Neural crest cell (in vitro differentiated cells): ENCODE measurements around the gene ARIH1. TPM values are rescaled to one million over a fixed set of nuclear protein-coding genes. Genes with fewer than 3 reads are reported as not detected.
"Not testable (repeated sequence)": the region's sequence is repeated elsewhere in the genome, so short reads cannot be mapped to it uniquely, and the experiment has no call there.

Experiments
- DNase-seq: peaks from one replicate; pipeline ENCODE4 v3.0.0; 2021; ENCODE audit warnings: low read depth, mixed read lengths, low spot score
- H3K27ac Mint-ChIP-seq: one replicate; pipeline ENCODE4 v1.8.0; 2021; ENCODE audit warnings: mild to moderate bottlenecking, mixed read lengths; ENCODE audit not compliant: unreplicated experiment
- H3K27me3 Mint-ChIP-seq: 2 replicates; pipeline ENCODE4 v1.8.0; 2021; ENCODE audit warnings: low read depth, mild to moderate bottlenecking, mixed read lengths
- H3K36me3 Mint-ChIP-seq: 2 replicates; pipeline ENCODE4 v1.8.0; 2021; ENCODE audit warnings: low read depth, mild to moderate bottlenecking, mixed read lengths
- H3K4me1 Mint-ChIP-seq: 2 replicates; pipeline ENCODE4 v1.8.0; 2021; ENCODE audit warnings: mixed read lengths
- H3K4me3 Mint-ChIP-seq: one replicate; pipeline ENCODE4 v1.8.0; 2021; ENCODE audit warnings: mild to moderate bottlenecking, mixed read lengths
- H3K9me3 Mint-ChIP-seq: 2 replicates; pipeline ENCODE4 v1.8.0; 2021; ENCODE audit warnings: mixed read lengths
- CTCF ChIP-seq: fragments of 200-600 bp; sonication (generic); conservative IDR thresholded peaks from 2 replicates; pipeline ENCODE4 v1.5.0; 2021; ENCODE audit warnings: antibody characterized with exemption, mild to moderate bottlenecking
- total RNA-seq: library from RNA; stranded (reverse); gene quantifications from 2 replicates; pipeline ENCODE4 v1.2.1, GENCODE V29; 2021

ARIH1 gene
- total RNA-seq, 1 donor from 2014 or later: 146 TPM

DNA sequence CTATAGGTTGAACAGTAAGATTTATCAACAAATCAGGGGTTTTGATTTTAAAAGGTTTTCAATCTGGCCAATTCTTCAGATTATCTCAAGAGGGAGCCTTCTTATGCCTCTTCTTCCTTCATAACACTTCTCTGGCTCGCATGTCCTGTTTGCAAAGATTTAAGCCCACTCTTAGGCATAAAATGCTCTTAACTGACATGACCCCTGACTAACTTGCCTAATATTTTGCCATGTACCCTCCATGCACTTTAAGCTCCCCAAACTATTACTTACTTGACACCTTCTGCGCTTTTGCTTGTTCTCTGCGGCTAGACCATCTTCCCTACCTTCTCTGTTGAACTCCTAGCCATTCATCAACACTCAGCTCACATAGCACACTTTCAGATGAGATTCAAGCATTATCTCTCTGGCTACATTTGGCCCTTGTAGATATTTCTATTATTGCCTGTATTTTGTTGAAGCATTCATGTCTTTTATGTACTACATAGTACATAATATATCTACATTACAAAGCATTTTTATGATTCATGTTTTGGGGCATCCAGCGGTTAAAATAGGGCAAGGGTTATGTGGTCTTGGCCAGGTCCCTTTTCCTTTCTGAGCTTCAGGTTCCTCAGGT lies 1.0 kb upstream of the ARIH1 start:
- peaks cover 38% of the 10 kb centered on the region for H3K4me1 Mint-ChIP-seq
- H3K27me3 Mint-ChIP-seq: no peaks in the 10 kb centered on the region
- peak overlapping the region; percentile 97 for H3K4me3 Mint-ChIP-seq
- DNase-seq: no peak
- TF ChIP-seq CTCF: peak; percentile 31
- H3K36me3 Mint-ChIP-seq: peaks cover 6% of the 10 kb centered on the region
- H3K9me3 Mint-ChIP-seq: no peaks in the 10 kb centered on the region
- peak overlapping the region; percentile 100 for H3K27ac Mint-ChIP-seq

- no peak for TF ChIP-seq CTCF
- peak overlapping the region; percentile 99 for H3K27ac Mint-ChIP-seq
- H3K4me3 Mint-ChIP-seq: peak overlapping the region; percentile 97
- no peaks in the 10 kb centered on the region for H3K9me3 Mint-ChIP-seq
- DNase-seq: no peak
- H3K27me3 Mint-ChIP-seq: no peaks in the 10 kb centered on the region
- peaks cover 38% of the 10 kb centered on the region for H3K4me1 Mint-ChIP-seq
- H3K36me3 Mint-ChIP-seq: peaks cover 16% of the 10 kb centered on the region
Measured at GRCh38 chr15:72474466-72474911, 359 bp downstream of the ARIH1 start.

- no peaks in the 10 kb centered on the region for H3K27me3 Mint-ChIP-seq
- no peak for TF ChIP-seq CTCF
- peak; percentile 58 for DNase-seq
- peak overlapping the region; percentile 99 for H3K27ac Mint-ChIP-seq
- peaks cover 38% of the 10 kb centered on the region for H3K4me1 Mint-ChIP-seq
- H3K36me3 Mint-ChIP-seq: peaks cover 16% of the 10 kb centered on the region
- peak overlapping the region; percentile 97 for H3K4me3 Mint-ChIP-seq
- no peaks in the 10 kb centered on the region for H3K9me3 Mint-ChIP-seq
Measured at GRCh38 chr15:72474912-72475628, 940 bp downstream of the ARIH1 start.

- TF ChIP-seq CTCF: no peak
- H3K9me3 Mint-ChIP-seq: no peaks in the 10 kb centered on the region
- H3K27ac Mint-ChIP-seq: peak overlapping the region; percentile 99
- H3K27me3 Mint-ChIP-seq: no peaks in the 10 kb centered on the region
- no peak for DNase-seq
- H3K4me3 Mint-ChIP-seq: peak overlapping the region; percentile 97
- H3K4me1 Mint-ChIP-seq: peaks cover 38% of the 10 kb centered on the region
- H3K36me3 Mint-ChIP-seq: peaks cover 16% of the 10 kb centered on the region
Measured at GRCh38 chr15:72475674-72476073, 1.5 kb downstream of the ARIH1 start.

- not testable (repeated sequence) for H3K27me3 Mint-ChIP-seq, H3K27ac Mint-ChIP-seq, H3K9me3 Mint-ChIP-seq, DNase-seq
- Mint-ChIP-seq H3K36me3 (peaks cover 16% of the 10 kb centered on the region), H3K4me3 (peak overlapping the region; percentile 97), H3K4me1 (peaks cover 43% of the 10 kb centered on the region)
Measured at GRCh38 chr15:72476330-72476729, 2.2 kb downstream of the ARIH1 start.
